ENCODE data around the gene PRLR.

GRCh38 chr5:35183556-35183955 lies 46.7 kb downstream of the PRLR start:
- no peak for TF ChIP-seq CTCF (IDR thresholded peaks at IDR 0.05)
- no peak for TF ChIP-seq POLR2A (IDR thresholded peaks at IDR 0.05)

Data from body of pancreas (tissue), 4 donors.